ENCODE data around the gene BICD1.

DNA sequence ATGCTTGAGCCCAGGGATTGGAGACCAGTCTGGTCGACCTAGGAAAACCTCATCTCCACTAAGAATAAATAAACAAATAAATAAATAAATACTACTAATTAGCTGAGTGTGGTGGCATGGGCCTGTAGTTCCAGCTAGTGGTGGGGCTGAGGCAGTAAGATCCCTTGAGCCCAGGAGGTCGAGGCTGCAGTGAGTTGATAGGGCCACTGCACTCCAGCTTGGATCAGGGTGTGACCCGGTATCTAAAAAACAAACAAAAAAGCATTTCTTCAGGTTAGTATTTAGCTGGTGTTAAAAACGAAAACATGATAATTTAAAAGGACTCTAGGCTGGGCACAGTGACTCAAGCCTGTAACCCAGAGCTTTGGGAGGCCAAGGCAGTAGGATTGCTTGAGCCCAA lies 291.5 kb downstream of the BICD1 start:
- TF ChIP-seq POLR2A (IDR thresholded peaks at IDR 0.05; ENCODE audit: low read depth, low read length) = no peak
- no peak for TF ChIP-seq TAF1 (IDR thresholded peaks at IDR 0.05; ENCODE audit: borderline replicate concordance, low read depth, low read length)

Measured in GM12892 (cell line).